Measurements from ENCODE around the gene BRSK2.

DNA sequence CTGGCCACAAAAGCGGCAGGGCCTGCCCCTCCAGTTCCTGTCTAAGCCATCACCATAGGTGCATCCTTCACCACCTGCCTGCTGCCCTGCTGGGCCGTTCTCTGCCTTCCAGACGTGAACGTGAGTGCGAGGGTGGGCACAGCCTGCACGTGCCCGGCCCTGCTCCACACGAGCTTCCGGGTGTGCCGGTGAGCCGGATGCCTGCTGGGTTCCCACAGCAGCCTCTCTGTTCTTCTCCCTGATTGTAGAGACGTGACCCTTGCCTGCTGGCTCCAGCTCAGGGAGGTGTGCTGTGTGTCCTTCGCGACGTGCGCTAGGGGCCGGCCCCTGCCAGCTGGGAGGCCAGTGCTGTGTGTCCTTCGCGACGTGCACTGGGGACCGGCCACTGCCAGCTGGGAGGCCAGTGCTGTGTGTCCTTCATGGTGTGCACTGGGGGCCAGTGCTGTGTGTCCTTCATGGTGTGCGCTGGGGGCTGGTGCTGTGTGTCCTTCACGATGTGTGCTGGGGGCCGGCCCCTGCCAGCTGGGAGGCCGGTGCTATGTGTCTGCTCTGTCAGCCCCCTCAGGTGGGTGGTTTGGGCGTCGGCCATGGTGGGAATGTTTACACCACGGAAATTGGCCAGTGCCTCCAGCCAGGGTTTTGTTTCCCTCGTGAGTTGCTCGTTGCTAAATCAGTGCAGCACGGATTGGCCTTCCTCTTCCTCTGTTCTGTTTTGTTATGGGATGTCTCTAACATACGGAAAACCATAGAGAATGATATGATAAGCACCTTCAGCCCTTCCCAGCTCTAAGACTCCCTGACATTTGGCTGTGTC, 35.4 kb upstream of the BRSK2 start:
- TF ChIP-seq, protein P1, sequence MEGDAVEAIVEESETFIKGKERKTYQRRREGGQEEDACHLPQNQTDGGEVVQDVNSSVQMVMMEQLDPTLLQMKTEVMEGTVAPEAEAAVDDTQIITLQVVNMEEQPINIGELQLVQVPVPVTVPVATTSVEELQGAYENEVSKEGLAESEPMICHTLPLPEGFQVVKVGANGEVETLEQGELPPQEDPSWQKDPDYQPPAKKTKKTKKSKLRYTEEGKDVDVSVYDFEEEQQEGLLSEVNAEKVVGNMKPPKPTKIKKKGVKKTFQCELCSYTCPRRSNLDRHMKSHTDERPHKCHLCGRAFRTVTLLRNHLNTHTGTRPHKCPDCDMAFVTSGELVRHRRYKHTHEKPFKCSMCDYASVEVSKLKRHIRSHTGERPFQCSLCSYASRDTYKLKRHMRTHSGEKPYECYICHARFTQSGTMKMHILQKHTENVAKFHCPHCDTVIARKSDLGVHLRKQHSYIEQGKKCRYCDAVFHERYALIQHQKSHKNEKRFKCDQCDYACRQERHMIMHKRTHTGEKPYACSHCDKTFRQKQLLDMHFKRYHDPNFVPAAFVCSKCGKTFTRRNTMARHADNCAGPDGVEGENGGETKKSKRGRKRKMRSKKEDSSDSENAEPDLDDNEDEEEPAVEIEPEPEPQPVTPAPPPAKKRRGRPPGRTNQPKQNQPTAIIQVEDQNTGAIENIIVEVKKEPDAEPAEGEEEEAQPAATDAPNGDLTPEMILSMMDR (conservative IDR thresholded peaks at IDR 0.05 in 1 of 2, IDR thresholded peaks at IDR 0.05 in 1 of 2; ENCODE audit: extremely low read depth in 1 of 2, insufficient read depth in 1 of 2, low read depth in 1 of 2, low read length in 2 of 2), result no peak
- TF ChIP-seq EZH2 (IDR thresholded peaks at IDR 0.05; ENCODE audit: borderline replicate concordance, low read length), result no peak
